GM10266 (cell line): ENCODE results near the gene DNMBP.
"Not testable (repeated sequence)": the region's sequence is repeated elsewhere in the genome, so short reads cannot be mapped to it uniquely, and the experiment has no call there.

Experiments used
- DNase-seq: peaks from one replicate; pipeline ENCODE4 v3.0.0; 2012; ENCODE audit errors: extremely low spot score
- CTCF ChIP-seq: IDR thresholded peaks from 2 replicates; pipeline ENCODE4 v1.5.1; 2012; ENCODE audit warnings: mild to moderate bottlenecking, low read depth; ENCODE audit not compliant: control insufficient read depth, insufficient read depth; ENCODE audit errors: missing control alignments

DNMBP gene

DNA sequence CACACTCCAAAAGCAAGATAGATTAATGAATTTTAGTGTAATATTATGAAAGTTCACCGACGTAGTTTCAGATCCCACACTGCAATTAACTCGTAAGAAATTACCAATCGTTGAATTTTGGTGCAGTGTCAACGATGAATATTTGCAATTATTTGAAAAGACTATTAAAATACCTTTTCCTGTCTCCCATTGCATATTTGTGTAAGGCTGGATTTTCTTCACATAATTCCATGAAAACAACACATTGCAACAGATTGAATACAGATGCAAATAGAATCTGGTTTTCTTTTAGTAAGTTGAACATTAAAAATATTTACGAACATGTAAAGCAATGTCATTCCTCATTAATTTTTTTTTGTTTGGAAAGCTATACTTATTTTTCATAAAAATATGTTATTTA lies 50.9 kb downstream of the DNMBP start:
- TF ChIP-seq CTCF: no peak
- DNase-seq: no peak

DNA sequence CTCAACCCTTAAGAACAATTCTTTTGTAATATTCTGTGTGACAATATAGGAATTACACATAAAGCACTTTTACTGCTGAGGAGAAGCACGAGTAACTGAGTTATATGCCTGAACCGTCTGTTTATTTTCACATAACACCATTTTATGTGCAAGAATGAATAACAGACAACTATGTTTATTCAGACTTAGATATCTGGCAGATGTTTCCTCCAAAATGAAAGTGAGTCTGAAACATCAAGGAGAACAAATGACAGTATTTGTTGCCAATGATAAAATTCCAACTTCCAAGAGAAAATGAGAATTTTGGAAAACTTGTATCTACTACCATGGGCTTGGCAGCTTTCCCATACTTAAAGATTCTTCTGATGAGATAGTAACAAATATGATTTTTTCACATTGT lies 51.4 kb downstream of the DNMBP start:
- no peak for DNase-seq
- TF ChIP-seq CTCF: no peak

GRCh38 chr10:99953510-99953909 lies 56.2 kb downstream of the DNMBP start:
- not testable (repeated sequence) for DNase-seq

- TF ChIP-seq CTCF: no peak
Observed at GRCh38 chr10:99952799-99953198, 56.9 kb downstream of the DNMBP start.

GRCh38 chr10:99946051-99946450 lies 63.7 kb downstream of the DNMBP start:
- DNase-seq: not testable (repeated sequence)

More at GRCh38 chr10:99952799-99953198, 56.9 kb downstream of the DNMBP start:
- DNase-seq: no peak

DNA sequence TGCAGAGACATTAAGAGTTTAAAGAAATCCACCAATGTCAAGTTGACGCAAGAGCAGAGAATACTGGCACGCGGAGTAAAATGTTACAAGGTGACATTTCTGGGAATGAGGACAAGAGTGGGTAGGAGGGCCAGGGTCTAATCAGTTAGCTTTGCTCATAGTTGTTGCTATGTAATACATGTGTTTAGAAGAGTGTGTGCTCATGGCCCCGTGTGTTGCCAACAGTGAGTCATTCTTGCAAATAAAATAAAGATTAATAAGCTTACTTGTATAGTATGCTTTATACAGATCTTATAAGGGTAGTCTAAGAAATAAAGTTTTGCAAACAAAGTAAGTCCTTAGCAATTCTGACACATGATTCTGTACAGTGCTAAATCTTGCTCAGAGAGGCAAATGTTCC lies 64.5 kb downstream of the DNMBP start:
- no peak for DNase-seq
- no peak for TF ChIP-seq CTCF

DNA sequence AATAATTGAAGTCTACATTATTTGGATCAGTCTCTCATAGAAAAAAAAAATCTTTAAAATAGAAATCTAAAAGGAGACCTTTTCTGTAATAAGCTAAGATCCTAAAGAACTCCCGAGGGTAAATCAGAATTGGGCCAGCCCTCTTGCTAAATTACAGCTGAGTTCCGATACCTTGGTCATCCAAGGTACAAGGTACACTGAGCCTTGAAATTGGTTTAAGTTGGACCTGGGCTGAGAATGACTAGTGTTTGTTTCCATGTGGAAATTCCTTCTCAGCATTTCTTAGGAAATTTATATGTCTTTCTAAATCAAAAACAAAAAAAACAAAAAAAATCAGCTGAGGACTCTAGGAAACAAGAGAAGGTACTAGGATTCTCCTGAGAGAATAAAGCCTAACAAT lies 64.9 kb downstream of the DNMBP start:
- no peak for TF ChIP-seq CTCF
- no peak for DNase-seq

DNA sequence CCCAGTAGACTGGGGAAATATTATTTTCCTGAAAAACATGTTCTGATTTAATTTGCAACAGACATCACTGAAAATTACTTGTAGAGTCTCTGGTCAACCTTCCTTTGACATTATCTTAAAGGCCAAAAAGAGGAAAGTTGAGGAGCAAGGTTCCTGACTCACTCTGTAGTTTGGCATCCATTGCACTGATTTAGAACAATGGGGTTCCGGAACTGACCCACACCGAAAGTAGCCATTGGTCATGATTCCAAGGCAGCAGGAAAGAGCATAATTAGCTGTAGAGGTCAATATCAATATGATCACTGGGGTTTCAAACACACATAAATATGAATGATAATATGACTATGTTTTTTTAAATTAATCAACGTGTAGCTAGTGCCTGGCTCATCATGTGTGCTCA lies 65.8 kb downstream of the DNMBP start:
- no peak for TF ChIP-seq CTCF
- DNase-seq: no peak
